ENCODE measurements around the gene EFR3B.

The EFR3B gene

DNA sequence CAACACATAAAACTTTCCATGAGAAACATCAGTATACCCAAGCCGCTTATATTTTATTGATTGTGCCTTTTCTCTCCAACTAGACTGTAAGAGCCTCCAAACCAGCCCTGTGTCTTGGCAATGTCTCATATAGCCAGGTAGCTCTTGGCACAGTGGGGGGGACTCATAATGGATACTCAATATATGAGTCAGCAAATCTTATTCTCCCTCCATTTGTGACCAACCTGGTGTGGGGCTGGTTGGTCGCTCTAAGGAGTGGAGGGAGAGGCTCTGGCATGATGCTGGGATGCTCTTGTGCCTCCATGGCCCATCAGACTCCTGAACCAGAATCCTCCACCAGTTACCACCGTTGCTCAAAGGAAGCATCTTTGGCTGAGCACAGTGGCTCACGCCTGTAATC, 32.0 kb downstream of the EFR3B start:
- Mint-ChIP-seq H3K27me3 (peaks cover 3% of the 10 kb centered on the region), H3K9me3 (ENCODE audit: low read depth) (no peaks in the 10 kb centered on the region), H3K4me3 (no peak overlapping the region), H3K36me3 (peaks cover 3% of the 10 kb centered on the region), H3K4me1 (ENCODE audit: low read depth) (peaks cover 2% of the 10 kb centered on the region), H3K27ac (no peak overlapping the region)

DNA sequence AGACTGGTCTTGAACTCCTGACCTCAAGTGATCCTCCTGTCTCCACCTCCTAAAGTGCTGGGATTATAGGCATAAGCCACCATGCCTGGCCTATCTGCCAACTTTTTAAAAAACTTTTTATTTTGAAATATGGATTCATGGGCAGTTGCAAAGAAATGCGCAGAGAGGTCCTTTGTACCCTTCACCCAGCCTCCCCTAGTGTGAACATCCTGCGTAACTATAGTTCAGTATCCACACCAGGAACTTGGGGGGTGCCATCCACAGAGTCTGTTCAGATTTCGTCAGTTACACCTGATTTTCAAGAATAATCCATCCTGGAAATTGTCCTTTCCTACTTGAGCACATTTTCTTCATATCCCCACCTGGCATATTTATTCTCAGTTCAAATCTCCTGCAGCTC, 33.0 kb downstream of the EFR3B start:
- peaks cover 2% of the 10 kb centered on the region for H3K4me1 Mint-ChIP-seq (ENCODE audit: low read depth)
- peaks cover 3% of the 10 kb centered on the region for H3K36me3 Mint-ChIP-seq
- no peak overlapping the region for H3K27ac Mint-ChIP-seq
- no peak overlapping the region for H3K4me3 Mint-ChIP-seq
- no peaks in the 10 kb centered on the region for H3K9me3 Mint-ChIP-seq (ENCODE audit: low read depth)
- peaks cover 8% of the 10 kb centered on the region for H3K27me3 Mint-ChIP-seq

DNA sequence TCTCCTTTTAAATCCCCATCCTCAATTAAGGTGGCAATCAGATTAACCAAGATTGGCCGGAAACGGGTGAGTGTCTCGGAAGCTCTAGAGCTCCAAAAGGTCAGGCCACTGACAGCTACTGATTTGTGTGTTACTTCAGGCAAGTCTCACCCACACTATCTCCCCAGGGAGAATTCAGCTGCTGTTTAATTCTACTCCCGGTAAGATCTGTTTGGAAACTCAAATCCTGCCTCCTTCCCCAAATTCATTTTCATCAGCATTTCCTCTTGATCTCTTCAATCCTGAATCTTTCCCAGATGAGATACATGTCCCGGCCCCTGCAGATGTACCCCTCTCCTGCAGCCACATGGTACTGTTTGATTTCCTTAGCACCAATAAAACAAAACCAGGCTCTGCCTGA, 34.9 kb downstream of the EFR3B start:
- Mint-ChIP-seq H3K27me3 (peaks cover 8% of the 10 kb centered on the region), H3K27ac (no peak overlapping the region), H3K4me1 (ENCODE audit: low read depth) (peaks cover 2% of the 10 kb centered on the region), H3K36me3 (no peaks in the 10 kb centered on the region), H3K9me3 (ENCODE audit: low read depth) (no peaks in the 10 kb centered on the region), H3K4me3 (no peak overlapping the region)

DNA sequence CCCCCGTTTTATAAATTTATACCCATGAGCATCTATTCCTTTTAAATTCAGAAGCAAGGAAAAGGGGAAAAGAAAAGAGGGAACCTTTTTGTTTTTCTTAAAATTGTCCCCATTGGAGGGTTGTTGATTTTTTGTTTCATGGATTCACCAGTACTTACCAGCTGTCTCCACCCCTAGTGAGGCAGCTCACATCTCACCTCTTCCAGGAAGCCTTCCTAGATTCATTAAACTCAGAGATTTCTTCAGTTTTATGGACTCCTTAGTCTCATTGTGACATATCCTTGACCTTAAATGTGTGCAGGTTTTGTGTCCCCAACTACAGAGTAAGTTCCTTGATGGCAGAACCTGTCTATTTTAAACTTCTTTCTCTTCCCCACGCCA, 35.9 kb downstream of the EFR3B start:
- H3K36me3 Mint-ChIP-seq = no peaks in the 10 kb centered on the region
- H3K4me3 Mint-ChIP-seq = no peak overlapping the region
- peaks cover 2% of the 10 kb centered on the region for H3K4me1 Mint-ChIP-seq (ENCODE audit: low read depth)
- no peaks in the 10 kb centered on the region for H3K9me3 Mint-ChIP-seq (ENCODE audit: low read depth)
- no peak overlapping the region for H3K27ac Mint-ChIP-seq
- H3K27me3 Mint-ChIP-seq = peaks cover 8% of the 10 kb centered on the region

DNA sequence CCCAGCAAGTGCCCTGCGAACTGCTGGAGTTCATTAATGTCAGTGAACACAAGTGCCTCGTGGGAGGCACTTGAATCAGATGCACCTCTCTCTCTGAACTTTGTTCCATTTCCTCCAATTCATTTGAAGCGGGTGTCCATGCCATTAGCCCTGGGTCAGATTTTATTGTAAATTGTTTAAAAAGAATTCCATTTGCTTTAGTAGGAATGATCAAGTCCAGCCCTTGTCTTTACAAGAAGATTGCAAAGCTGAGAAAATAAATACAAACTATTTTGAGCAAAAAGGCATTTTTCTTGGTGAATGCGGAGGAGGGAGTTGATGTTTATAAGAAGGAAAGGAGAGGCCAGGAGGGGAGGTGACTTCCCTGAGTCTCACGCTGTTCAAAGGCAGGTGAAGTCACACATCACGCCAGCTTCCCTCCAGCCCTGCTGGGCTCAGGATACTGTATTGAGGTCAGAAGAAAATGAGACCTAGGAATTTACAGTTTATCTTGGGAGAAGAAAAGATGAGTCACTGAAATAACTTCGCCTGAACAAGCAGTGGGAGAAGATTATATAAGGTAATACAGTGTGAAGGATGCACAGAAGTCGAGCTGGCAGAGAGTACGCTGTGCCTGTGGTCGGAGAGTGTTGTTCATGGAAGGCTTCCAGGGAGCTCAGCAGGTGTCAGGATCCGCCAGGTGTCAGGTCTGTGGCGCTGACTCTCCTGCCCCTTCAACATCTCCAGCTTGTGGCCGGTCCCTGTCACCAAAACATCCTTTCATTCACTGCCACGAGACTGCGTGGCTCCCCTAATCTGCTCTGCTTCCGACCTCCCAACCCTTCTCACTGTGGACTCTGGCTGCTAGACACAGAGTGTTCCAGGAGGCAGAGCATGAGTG, 36.5 kb downstream of the EFR3B start:
- H3K4me1 Mint-ChIP-seq (ENCODE audit: low read depth) = peaks cover 2% of the 10 kb centered on the region
- no peaks in the 10 kb centered on the region for H3K36me3 Mint-ChIP-seq
- H3K27ac Mint-ChIP-seq = no peak overlapping the region
- H3K9me3 Mint-ChIP-seq (ENCODE audit: low read depth) = no peaks in the 10 kb centered on the region
- H3K27me3 Mint-ChIP-seq = peaks cover 8% of the 10 kb centered on the region
- H3K4me3 Mint-ChIP-seq = no peak overlapping the region

DNA sequence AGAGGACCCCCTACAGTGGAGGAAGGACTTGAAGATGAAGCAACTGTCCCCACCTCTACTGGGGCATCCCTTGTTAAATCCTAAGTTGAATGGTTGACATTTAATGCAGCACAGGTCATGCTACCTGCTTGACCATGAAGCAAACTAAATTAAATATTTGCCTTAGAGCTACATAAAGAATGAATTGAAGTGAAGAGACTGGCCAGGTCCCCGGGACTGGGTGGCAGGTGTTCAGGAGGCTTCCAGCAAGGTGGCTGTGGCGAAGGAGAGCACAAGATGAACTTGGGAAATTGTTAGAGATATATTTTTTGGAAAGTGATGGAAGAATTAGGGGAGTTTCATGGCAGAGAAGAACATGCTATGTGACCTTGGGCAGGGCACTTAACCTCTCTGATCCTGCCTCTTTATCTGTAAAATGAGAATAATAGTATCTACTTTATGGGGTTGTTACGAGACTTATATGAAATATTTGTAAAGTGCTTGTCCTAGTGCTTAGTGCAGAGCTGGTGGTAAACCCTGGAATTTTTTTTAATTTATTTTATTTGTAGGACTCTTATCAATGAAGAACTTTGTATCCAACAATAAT, 37.3 kb downstream of the EFR3B start:
- peaks cover 2% of the 10 kb centered on the region for H3K4me1 Mint-ChIP-seq (ENCODE audit: low read depth)
- no peaks in the 10 kb centered on the region for H3K9me3 Mint-ChIP-seq (ENCODE audit: low read depth)
- H3K27me3 Mint-ChIP-seq = peaks cover 8% of the 10 kb centered on the region
- no peaks in the 10 kb centered on the region for H3K36me3 Mint-ChIP-seq
- H3K27ac Mint-ChIP-seq = no peak overlapping the region
- no peak overlapping the region for H3K4me3 Mint-ChIP-seq

DNA sequence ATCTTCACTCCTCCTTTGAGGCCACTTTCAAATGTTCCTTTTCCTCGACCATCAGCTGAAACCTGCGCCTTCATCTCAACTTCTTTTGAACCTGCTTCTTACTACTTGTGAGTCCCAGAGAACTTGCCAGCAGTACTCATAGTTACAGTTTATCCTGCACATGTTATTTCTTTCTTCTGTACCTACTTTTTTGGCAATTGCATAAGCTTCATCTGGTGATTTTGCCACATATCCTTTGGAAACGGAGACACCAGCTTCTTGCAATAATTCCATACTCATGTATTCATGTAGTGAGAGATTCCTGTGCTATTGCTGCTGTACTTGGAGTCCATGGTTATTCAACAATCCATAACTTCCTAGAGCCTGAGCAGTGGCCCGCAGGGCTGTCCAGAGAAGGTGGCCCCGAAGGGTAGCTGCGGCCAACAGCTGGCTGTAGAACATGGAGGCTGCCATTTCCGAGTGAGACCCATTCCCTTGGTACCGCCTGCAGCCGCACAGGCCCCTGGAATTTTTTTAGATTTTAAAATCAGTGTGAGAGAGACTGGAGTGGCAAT, 39.4 kb downstream of the EFR3B start:
- Mint-ChIP-seq H3K4me1 (ENCODE audit: low read depth) (no peaks in the 10 kb centered on the region), H3K9me3 (ENCODE audit: low read depth) (no peaks in the 10 kb centered on the region), H3K36me3 (no peaks in the 10 kb centered on the region), H3K27ac (no peak overlapping the region), H3K27me3 (peaks cover 6% of the 10 kb centered on the region), H3K4me3 (no peak overlapping the region)

DNA sequence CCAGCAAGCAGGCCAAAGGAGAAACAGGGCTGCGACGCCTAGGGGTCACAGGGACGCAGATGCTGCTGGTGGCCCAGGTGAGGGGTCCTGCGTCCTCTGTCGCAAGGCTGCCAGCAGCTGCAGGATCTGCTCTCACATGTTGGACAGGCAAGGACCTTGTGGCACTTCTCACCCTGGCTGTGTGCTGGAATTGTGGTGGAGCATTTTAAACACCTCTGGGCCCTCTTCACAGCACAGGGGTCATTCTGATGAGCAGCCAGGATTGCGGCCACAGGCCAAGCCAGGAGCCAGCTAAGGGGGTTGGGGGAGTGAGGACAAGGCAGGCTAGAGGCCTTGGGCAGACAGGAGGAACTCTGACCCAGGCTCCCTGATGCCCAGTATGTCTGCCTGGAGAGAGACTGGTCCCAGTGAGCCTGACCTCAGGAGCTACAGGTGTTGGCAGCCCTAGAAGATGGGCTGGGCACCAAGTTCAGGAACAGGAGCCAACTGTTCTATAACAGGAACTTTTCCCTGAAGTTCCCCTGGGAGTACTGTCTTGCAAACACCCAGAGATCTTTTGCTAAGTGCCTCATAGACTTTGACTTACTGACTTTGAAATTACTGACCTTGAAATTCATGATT, 40.2 kb downstream of the EFR3B start:
- Mint-ChIP-seq H3K4me3 (no peak overlapping the region), H3K27ac (no peak overlapping the region), H3K4me1 (ENCODE audit: low read depth) (no peaks in the 10 kb centered on the region), H3K27me3 (peaks cover 6% of the 10 kb centered on the region), H3K9me3 (ENCODE audit: low read depth) (no peaks in the 10 kb centered on the region), H3K36me3 (no peaks in the 10 kb centered on the region)

DNA sequence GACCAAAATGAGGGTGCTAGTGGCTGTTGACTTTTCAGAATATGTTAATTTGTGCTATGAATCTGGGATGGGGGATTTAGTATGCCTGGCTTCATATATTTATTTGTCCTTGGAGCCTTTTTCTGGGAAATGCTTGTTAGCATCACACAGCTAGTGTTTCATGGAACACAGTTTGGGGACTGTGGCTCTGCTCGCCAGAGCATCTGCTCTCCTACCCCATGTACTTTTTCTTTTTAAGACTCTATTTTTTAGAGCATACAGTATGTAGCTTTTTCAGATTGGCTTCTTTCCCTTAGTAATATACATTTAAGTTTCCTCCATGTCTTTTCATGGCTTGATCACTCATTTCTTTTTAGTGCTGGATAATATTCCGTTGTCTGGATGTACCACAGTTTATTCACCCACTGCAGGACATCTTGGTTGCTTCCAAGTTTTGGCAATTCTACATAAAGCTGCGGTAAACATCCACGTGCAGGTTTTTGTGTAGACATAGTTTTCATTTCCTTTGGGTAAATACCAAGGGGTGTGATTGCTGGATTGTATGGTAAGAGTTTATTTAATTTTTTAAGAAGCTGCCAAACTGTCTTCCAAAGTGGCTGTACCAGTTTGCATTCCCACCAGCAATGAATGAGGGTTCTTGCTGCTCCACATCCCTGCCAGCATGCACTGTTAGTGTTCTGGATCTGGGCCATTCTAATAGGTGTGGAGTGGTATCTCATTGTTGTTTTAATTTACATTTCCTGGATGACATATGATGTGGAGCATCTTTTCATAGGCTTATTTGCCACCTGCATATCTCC, 44.1 kb downstream of the EFR3B start:
- Mint-ChIP-seq H3K9me3 (ENCODE audit: low read depth) (no peaks in the 10 kb centered on the region), H3K4me1 (ENCODE audit: low read depth) (no peaks in the 10 kb centered on the region), H3K27ac (no peak overlapping the region), H3K36me3 (no peaks in the 10 kb centered on the region), H3K27me3 (no peaks in the 10 kb centered on the region), H3K4me3 (no peak overlapping the region)

DNA sequence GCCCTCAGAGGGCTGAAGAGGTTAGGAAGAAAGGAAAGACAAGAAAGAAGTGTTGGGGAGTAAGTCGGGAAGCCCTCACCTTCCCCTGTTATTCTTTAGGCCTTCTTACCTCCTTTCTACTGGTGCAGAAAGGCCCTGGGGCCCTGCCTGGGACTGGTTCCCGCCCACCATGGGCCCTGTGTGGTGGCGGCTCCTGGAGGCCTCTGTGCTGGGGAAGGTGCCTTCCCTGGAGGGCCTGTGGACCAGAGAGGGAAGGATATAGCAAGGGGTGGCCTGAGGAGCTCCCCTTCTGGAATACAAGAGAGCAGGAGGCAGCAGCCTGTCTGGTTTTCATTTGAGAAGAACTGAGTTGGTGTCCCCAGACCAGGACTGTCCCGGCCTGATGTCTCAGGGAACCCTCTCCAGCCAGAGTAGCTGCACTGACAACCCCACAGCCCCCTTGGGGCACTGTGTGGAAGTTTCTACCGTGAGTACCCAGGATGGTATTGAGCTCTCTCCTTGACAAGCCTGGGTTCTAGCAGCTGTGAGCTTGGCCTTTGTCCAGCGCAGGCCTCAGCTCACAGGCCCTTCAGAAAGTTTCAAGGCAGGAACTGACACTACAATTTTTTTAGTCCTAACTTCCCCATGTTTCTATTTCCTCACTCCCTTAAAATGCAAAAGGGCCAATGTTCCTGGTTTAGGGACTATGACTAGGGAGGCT, 47.1 kb downstream of the EFR3B start:
- H3K27me3 Mint-ChIP-seq = peaks cover 3% of the 10 kb centered on the region
- no peak overlapping the region for H3K4me3 Mint-ChIP-seq
- no peak overlapping the region for H3K27ac Mint-ChIP-seq
- no peaks in the 10 kb centered on the region for H3K36me3 Mint-ChIP-seq
- no peaks in the 10 kb centered on the region for H3K4me1 Mint-ChIP-seq (ENCODE audit: low read depth)
- no peaks in the 10 kb centered on the region for H3K9me3 Mint-ChIP-seq (ENCODE audit: low read depth)

DNA sequence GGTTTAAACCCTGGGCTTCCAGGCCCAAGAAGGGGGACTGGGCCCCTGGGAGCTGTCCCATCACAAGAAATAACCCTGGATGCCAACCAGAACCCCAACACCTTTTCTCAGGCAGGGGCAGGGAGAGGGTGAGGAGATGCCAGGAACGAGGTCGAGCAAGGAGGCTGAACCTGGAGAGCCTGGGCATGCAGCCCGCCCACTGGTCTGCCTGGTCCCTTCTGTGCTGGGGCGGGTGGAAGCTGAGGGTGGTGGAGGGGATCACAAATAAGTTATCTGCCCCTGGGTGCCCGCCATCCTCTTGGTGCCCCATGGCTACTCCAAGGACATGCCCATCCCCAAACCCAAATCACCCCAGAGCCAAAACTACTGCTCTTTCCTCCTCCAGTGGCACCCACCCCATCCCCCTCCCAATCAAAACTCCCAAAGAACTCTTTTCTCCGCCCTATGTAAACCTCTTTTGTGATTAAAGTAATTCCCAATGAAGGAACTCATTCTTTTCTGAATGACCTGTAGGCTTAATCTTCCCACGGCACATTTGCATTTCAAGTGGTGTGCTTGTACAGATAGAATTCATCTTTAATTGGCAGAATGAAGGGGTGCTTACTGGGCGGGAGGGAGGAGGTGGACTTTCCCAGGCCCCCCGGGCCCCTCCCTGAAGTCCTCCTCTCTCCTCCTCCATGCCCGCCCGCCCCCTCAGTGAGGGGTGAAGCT, 47.9 kb downstream of the EFR3B start:
- Mint-ChIP-seq H3K27me3 (peaks cover 3% of the 10 kb centered on the region), H3K4me3 (no peak overlapping the region), H3K36me3 (no peaks in the 10 kb centered on the region), H3K27ac (no peak overlapping the region), H3K9me3 (ENCODE audit: low read depth) (no peaks in the 10 kb centered on the region), H3K4me1 (ENCODE audit: low read depth) (no peaks in the 10 kb centered on the region)

DNA sequence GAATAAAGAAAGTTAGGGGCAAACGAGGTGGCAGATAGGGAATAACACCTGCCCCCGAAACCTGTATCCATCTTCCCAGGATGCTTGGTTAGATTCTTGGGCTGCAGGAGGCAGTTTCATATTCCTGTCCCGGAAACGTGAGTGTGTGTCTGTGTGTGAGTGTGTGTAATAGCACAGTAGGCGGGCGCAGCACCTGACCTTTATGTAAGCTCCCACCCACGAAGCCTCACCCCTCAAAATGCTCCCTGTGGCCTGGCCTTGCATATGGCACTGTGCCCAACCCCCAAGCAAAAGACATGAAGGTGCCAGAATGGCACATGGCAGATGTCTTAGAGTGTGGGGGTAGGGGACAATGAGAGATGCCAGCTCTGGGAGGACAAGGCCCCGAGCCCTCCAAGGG, 48.9 kb downstream of the EFR3B start:
- H3K27ac Mint-ChIP-seq = no peak overlapping the region
- H3K36me3 Mint-ChIP-seq = no peaks in the 10 kb centered on the region
- no peaks in the 10 kb centered on the region for H3K9me3 Mint-ChIP-seq (ENCODE audit: low read depth)
- peaks cover 3% of the 10 kb centered on the region for H3K27me3 Mint-ChIP-seq
- H3K4me1 Mint-ChIP-seq (ENCODE audit: low read depth) = no peaks in the 10 kb centered on the region
- H3K4me3 Mint-ChIP-seq = no peak overlapping the region

DNA sequence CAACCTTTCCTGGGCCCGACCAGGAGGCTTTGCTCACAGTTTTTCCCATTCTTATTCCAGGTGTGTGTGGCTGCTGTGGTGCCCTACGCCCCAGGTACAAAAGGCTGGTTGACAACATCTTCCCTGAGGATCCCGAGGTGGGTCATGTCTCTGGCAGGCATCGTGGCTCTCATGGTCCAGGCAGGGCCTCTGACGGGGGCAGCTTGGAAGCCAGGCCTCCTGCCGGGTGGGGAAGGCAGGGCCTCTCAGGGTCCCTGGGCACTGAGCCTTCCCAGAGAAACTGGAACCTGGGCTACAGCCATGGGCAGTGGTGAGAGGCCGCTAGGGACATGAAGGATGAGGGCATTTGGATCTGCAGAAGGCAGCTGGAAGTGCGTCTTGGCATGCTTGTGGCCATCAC, 49.4 kb downstream of the EFR3B start:
- Mint-ChIP-seq H3K4me1 (ENCODE audit: low read depth) (no peaks in the 10 kb centered on the region), H3K27ac (no peak overlapping the region), H3K4me3 (no peak overlapping the region), H3K36me3 (no peaks in the 10 kb centered on the region), H3K9me3 (ENCODE audit: low read depth) (no peaks in the 10 kb centered on the region), H3K27me3 (peaks cover 3% of the 10 kb centered on the region)

DNA sequence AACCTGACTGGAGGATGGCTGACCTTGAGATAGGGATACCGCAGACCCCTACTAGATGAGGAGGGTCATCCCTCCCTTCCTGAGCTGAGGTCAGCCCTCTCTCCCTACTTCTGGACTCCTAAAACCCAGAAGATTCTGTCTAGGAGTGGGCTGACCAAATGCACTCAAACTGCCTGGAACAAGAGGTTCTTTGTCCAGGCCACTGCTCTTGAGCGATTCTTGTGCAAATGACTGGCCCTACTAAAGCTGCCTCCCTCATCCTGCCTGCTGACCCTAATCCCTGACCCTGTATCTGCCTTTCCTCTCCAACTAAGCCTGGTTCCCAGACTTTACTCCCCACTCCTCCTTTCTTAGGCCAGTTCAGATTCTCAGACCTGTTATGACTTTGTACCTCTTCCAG, 56.2 kb downstream of the EFR3B start:
- Mint-ChIP-seq H3K27ac (no peak overlapping the region), H3K27me3 (peaks cover 3% of the 10 kb centered on the region), H3K36me3 (no peaks in the 10 kb centered on the region), H3K4me3 (no peak overlapping the region), H3K9me3 (ENCODE audit: low read depth) (no peaks in the 10 kb centered on the region), H3K4me1 (ENCODE audit: low read depth) (no peaks in the 10 kb centered on the region)

All from activated naive CD8-positive, alpha-beta T cell (primary cell).